ENCODE measurements around the gene AANAT. TPM values are rescaled to one million over a fixed set of nuclear protein-coding genes. Genes with fewer than 3 reads are reported as not detected.

AANAT gene
- total and polyA plus RNA-seq, 3 donors from 2014 or later: 2.0 to 4.4 (median 4.3) TPM

DNA sequence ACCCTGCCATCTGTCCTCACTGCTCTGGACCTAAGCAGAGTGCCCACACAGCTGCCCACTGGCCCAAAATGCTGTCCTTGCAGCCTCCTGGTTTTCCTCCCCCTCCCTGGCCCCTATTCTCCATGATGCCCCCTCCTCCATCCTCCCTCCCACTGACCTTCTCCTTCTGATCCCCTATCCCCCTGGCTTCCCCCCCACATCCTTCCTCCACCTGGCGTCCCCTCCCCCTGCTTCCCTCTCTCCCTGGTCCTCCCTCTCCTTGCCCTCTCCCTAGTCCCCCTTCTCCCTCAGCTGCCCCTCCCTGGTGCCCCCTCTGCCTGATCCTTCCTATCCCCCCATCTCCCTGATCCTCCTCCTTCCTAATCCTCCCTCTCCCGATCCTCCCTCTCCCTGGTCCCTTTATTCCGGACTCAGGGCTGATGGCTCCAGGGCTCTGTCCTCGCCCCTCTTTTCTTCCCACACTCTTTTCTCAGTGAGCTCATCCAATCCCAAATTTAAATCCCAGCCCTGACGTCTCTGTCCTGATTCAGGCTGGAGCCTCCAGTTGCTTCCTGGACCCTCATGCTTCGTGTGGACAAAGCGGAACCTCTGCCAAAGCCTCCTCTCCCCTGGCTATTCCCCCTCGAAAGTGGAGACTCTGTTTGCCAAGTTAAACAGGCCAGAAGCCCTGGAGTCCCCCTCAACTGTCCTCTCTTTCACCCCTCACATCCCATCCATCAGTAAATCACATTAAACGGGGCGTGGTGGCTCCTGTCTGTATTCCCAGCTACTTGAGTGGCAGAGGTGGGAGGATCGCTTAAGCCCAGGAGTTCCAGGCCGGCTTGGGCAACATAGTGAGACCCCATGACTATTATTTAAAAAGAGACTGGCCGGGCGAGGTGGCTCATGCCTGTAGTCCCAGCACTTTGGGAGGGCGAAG is 51.9 kb downstream of the AANAT start:
- Histone ChIP-seq H3K9me3 (no peaks in the 10 kb centered on the region), H3K27me3 (no peaks in the 10 kb centered on the region), H3K4me1 (peaks cover 12% of the 10 kb centered on the region), H3K36me3 (ENCODE audit: low read depth, missing control alignments) (no peaks in the 10 kb centered on the region), H3K27ac (no peak overlapping the region), H3K4me3 (no peak overlapping the region)
- TF ChIP-seq CTCF (IDR thresholded peaks at IDR 0.05): no peak
- no peak for TF ChIP-seq POLR2A (IDR thresholded peaks at IDR 0.05)
- WGBS, 2 donors: 80 to 83% methylated on average over 15 of the region's 15 CpGs
- no peak for DNase-seq
- intact Hi-C loops (cut with DNase I; ENCODE audit: low total_unique reads): no loop called here

Other genes with a start within 250 kb of the AANAT start
- gene RNF157, start 227.1 kb upstream of the AANAT start, total RNA-seq: 100 to 1,000 TPM; 101 to 108 TPM
- 98.8 TPM for gene RNF157, start 227.1 kb upstream of the AANAT start, polyA plus RNA-seq (ENCODE audit: insufficient read depth, low read depth, low replicate concordance)
- 10 to 100 TPM; 13.6 to 16.7 TPM for gene UBALD2, start 202.3 kb upstream of the AANAT start, total RNA-seq
- gene UBALD2, start 202.3 kb upstream of the AANAT start, polyA plus RNA-seq (ENCODE audit: insufficient read depth, low read depth, low replicate concordance): 48.7 TPM
- gene QRICH2, start 159.3 kb upstream of the AANAT start, total RNA-seq: 10 to 100 TPM; 27.0 to 39.0 TPM
- gene QRICH2, start 159.3 kb upstream of the AANAT start, polyA plus RNA-seq (ENCODE audit: insufficient read depth, low read depth, low replicate concordance): 43.4 TPM
- gene PRPSAP1, start 113.7 kb upstream of the AANAT start, total RNA-seq: 100 to 1,000 TPM; 132 to 152 TPM
- 184 TPM for gene PRPSAP1, start 113.7 kb upstream of the AANAT start, polyA plus RNA-seq (ENCODE audit: insufficient read depth, low read depth, low replicate concordance)
- 10 to 100 TPM; 14.7 to 17.7 TPM for gene SPHK1, start 83.0 kb upstream of the AANAT start, total RNA-seq
- 8.0 TPM for gene SPHK1, start 83.0 kb upstream of the AANAT start, polyA plus RNA-seq (ENCODE audit: insufficient read depth, low read depth, low replicate concordance)
- 10 to 100 TPM; 56.6 to 58.0 TPM for gene UBE2O, start 14.5 kb upstream of the AANAT start, total RNA-seq
- gene UBE2O, start 14.5 kb upstream of the AANAT start, polyA plus RNA-seq (ENCODE audit: insufficient read depth, low read depth, low replicate concordance): 40.6 TPM
- 10 to 100 TPM; 26.3 to 30.2 TPM for gene RHBDF2, start 33.8 kb downstream of the AANAT start, total RNA-seq
- 9.7 TPM for gene RHBDF2, start 33.8 kb downstream of the AANAT start, polyA plus RNA-seq (ENCODE audit: insufficient read depth, low read depth, low replicate concordance)
- gene CYGB, start 70.1 kb downstream of the AANAT start, total RNA-seq: 1 to 10 TPM; 3.4 to 7.2 TPM
- 9.9 TPM for gene CYGB, start 70.1 kb downstream of the AANAT start, polyA plus RNA-seq (ENCODE audit: insufficient read depth, low read depth, low replicate concordance)
- gene PRCD, start 72.4 kb downstream of the AANAT start, total RNA-seq: 1 to 10 TPM; 3.2 to 3.8 TPM
- gene PRCD, start 72.4 kb downstream of the AANAT start, polyA plus RNA-seq (ENCODE audit: insufficient read depth, low read depth, low replicate concordance): 4.6 TPM
- gene ST6GALNAC2, start 118.3 kb downstream of the AANAT start, total RNA-seq: 10 to 100 TPM; 29.7 to 87.5 TPM
- gene ST6GALNAC2, start 118.3 kb downstream of the AANAT start, polyA plus RNA-seq (ENCODE audit: insufficient read depth, low read depth, low replicate concordance): 107 TPM
- gene ST6GALNAC1, start 176.2 kb downstream of the AANAT start, total RNA-seq: 10 to 100 TPM; 20.1 to 20.6 TPM
- 11.9 TPM for gene ST6GALNAC1, start 176.2 kb downstream of the AANAT start, polyA plus RNA-seq (ENCODE audit: insufficient read depth, low read depth, low replicate concordance)
- gene MXRA7, start 243.4 kb downstream of the AANAT start, total RNA-seq: 100 to 1,000 TPM; 217 to 272 TPM
- gene MXRA7, start 243.4 kb downstream of the AANAT start, polyA plus RNA-seq (ENCODE audit: insufficient read depth, low read depth, low replicate concordance): 253 TPM